GM19324 (cell line): ENCODE results near the gene VCPKMT.

ENCODE experiments used
- ATAC-seq: cut with Tn5 transposase; IDR thresholded peaks from one replicate; pipeline ENCODE4 v1.9.1; 2021; ENCODE audit warnings: mild to moderate bottlenecking, moderate library complexity; ENCODE audit not compliant: unreplicated experiment, low FRiP score

The VCPKMT gene

GRCh38 chr14:50068496-50068895 lies 47.9 kb downstream of the VCPKMT start:
- no peak for ATAC-seq

DNA sequence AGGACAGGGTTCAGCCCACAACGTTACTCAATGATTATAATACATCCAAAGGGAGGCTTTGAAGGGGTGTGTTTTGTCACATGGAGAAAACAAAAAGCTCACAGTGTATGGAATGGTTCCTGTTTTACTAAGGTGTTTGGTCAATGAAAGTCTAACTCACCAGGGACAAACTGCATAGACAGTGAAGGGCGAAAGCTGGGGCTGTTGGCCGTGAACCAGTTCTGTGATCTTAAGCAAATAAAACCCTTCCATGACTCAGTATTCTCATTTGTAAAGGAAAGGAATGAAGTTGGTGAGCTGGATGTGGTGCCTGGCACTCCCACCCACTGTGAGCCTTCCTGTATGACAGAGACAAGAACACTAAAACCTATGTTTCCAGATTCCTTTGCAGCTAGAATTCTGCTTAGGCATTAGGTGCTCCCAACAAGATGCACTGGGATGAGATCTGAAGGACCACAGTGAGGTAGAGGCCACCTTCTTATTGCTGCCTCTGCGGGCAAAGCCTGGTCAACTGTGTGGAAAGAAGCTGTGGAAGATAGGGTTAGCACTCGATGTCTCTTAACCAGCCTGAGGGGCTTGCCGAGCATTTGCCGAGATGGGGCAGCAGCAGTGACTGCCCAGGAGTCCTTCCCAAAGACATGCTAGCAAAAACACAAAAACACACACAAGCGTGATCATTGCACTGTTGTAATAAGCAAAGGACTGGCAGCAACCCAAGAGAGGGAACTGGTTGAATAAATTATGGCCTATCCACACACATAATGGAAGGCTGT lies 48.5 kb downstream of the VCPKMT start:
- ATAC-seq = no peak

- no peak for ATAC-seq
Measured at GRCh38 chr14:50065583-50065982, 50.8 kb downstream of the VCPKMT start.

DNA sequence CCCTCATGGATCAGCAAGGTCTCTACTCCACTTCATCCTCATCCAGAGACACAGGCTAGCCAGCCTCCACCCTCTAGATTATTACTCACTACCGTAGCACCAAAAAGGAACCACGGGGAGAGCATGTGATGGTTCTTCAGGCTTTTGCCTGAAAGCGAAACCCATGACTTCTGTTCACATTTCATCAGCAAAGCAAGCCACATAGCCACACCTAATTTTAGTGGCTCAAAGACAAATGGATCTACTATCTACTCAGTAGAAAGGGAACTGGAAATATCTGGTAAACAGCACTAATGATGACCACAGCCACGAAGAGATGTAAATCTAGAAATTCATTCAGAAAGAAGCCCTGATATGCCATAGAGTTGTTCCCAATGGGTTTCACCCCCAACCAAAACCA lies 51.4 kb downstream of the VCPKMT start:
- peak; percentile 71 for ATAC-seq

DNA sequence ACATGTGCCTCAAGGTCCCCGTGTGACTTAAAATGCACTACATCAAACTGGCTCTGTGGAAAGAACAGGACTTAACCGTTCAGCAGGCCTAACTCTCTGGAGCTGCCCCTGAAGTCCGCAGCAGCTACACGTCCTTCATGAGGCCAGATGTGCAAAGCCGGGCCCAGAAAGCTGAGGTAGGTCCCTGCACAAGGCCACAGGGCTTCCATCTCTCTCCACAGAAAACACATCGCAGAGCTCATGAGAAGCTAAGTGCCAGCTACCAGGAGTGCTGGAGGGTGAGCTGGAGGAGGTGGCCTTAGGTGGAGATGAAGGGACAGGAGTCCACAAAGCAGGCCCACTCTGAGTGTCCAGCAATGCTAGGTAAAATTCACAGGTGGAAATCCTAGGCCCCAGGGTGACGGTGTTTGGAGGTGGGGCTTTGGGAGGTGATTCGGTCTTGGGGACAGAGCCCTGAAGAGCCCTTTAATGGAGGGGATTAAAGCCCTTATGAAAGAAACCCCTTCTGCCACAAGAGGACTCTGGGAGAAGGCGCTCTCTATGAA lies 52.4 kb downstream of the VCPKMT start:
- no peak for ATAC-seq

DNA sequence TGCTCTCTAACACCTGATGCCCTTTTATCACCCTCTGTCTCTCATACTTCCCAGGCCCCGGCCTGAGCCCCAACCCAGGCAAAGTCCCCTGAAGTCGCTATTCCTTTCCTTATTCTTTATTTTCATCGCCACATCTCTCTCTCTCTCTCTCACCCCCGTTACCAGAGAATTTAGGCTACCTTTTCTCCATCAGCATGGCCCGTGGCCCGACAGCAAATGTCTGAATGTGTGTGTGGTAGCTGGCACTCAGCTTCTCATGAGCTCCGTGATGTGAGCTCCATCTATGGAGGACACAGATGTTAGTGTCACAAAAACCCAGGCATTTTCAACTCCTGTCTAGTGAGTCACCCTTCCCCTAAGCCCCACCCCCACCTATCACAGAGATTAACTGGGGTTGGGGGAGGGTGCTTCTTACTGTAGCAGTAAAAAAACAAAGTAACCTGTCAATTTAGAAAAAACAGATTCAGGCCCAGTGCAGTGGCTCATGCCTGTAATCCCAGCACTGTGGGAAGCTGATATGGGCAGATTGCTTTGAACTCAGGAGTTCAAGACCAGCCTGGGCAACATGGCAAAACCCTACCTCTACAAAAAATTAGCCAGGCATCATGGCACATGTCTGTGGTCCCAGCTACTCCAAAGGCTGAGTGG lies 53.8 kb downstream of the VCPKMT start:
- no peak for ATAC-seq

- ATAC-seq = peak; percentile 48
Measured at GRCh38 chr14:50061664-50062437, 54.5 kb downstream of the VCPKMT start.

GRCh38 chr14:50060871-50061663 lies 55.3 kb downstream of the VCPKMT start:
- no peak for ATAC-seq

- no peak for ATAC-seq
Measured at GRCh38 chr14:50059763-50060616, 56.4 kb downstream of the VCPKMT start.
